K562 (cell line): Measurements from ENCODE around the gene ELOVL2.

ENCODE experiments used
- ARID1B ChIP-seq: fragments of 450-650 bp; IDR thresholded peaks from 2 replicates; pipeline ENCODE4 v1.6.1; 2016; ENCODE audit warnings: antibody characterized with exemption, mild to moderate bottlenecking, inconsistent platforms
- ASH1L ChIP-seq: fragments of 450-650 bp; IDR thresholded peaks from 2 replicates; pipeline ENCODE4 v1.6.1; 2018; ENCODE audit warnings: borderline replicate concordance, mild to moderate bottlenecking, low read depth; ENCODE audit not compliant: partially characterized antibody
- EP300 ChIP-seq: IDR thresholded peaks from 2 replicates; pipeline ENCODE4 v1.6.1; 2012; ENCODE audit warnings: low read length, improper control_type of control experiment
- HNRNPH1 ChIP-seq: fragments of 200-400 bp; formaldehyde crosslinking; optimal IDR thresholded peaks from 2 replicates; pipeline ENCODE3; 2017; ENCODE audit warnings: low read depth, mild to moderate bottlenecking, low read length, moderate library complexity
- SIN3B ChIP-seq: fragments of 450-650 bp; IDR thresholded peaks from 2 replicates; pipeline ENCODE4 v1.6.1; 2017; ENCODE audit warnings: low read depth, mild to moderate bottlenecking, moderate library complexity
- ZZZ3 ChIP-seq: fragments of 450-650 bp; IDR thresholded peaks from 2 replicates; pipeline ENCODE4 v1.6.1; 2016; ENCODE audit warnings: antibody characterized with exemption, mild to moderate bottlenecking, moderate library complexity
- TF ChIP-seq, protein P1 (sequence below), 3 experiments: IDR thresholded peaks in 2 of 3; conservative IDR thresholded peaks in 1 of 3; 2 replicates each; pipeline ENCODE4 v1.5.1; 2011 to 2012; ENCODE audit warnings: low read length in 3 of 3, mild to moderate bottlenecking in 3 of 3, control low read depth in 2 of 3, improper control_type of control experiment in 1 of 3, inconsistent platforms in 1 of 3, low read depth in 1 of 3, mixed read lengths in 1 of 3, moderate library complexity in 1 of 3; ENCODE audit not compliant: insufficient read depth in 2 of 3
- TF ChIP-seq, protein P2 (sequence below): sonication (generic); formaldehyde crosslinking; IDR thresholded peaks from 2 replicates; pipeline ENCODE4 v1.8.0; 2023; ENCODE audit warnings: mild to moderate bottlenecking, missing genetic modification reagents

GRCh38 chr6:11083491-11083890 is 39.4 kb upstream of the ELOVL2 start:
- TF ChIP-seq ARID1B (no peak), ZZZ3 (no peak), ASH1L (no peak), HNRNPH1 (no peak), SIN3B (no peak), EP300 (no peak)
- TF ChIP-seq, protein P1, sequence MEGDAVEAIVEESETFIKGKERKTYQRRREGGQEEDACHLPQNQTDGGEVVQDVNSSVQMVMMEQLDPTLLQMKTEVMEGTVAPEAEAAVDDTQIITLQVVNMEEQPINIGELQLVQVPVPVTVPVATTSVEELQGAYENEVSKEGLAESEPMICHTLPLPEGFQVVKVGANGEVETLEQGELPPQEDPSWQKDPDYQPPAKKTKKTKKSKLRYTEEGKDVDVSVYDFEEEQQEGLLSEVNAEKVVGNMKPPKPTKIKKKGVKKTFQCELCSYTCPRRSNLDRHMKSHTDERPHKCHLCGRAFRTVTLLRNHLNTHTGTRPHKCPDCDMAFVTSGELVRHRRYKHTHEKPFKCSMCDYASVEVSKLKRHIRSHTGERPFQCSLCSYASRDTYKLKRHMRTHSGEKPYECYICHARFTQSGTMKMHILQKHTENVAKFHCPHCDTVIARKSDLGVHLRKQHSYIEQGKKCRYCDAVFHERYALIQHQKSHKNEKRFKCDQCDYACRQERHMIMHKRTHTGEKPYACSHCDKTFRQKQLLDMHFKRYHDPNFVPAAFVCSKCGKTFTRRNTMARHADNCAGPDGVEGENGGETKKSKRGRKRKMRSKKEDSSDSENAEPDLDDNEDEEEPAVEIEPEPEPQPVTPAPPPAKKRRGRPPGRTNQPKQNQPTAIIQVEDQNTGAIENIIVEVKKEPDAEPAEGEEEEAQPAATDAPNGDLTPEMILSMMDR (IDR thresholded peaks at IDR 0.05 in 2 of 3, conservative IDR thresholded peaks at IDR 0.05 in 1 of 3; ENCODE audit: insufficient read depth in 2 of 3, low read depth in 1 of 3, low read length in 3 of 3): no peak
- TF ChIP-seq, protein P2, sequence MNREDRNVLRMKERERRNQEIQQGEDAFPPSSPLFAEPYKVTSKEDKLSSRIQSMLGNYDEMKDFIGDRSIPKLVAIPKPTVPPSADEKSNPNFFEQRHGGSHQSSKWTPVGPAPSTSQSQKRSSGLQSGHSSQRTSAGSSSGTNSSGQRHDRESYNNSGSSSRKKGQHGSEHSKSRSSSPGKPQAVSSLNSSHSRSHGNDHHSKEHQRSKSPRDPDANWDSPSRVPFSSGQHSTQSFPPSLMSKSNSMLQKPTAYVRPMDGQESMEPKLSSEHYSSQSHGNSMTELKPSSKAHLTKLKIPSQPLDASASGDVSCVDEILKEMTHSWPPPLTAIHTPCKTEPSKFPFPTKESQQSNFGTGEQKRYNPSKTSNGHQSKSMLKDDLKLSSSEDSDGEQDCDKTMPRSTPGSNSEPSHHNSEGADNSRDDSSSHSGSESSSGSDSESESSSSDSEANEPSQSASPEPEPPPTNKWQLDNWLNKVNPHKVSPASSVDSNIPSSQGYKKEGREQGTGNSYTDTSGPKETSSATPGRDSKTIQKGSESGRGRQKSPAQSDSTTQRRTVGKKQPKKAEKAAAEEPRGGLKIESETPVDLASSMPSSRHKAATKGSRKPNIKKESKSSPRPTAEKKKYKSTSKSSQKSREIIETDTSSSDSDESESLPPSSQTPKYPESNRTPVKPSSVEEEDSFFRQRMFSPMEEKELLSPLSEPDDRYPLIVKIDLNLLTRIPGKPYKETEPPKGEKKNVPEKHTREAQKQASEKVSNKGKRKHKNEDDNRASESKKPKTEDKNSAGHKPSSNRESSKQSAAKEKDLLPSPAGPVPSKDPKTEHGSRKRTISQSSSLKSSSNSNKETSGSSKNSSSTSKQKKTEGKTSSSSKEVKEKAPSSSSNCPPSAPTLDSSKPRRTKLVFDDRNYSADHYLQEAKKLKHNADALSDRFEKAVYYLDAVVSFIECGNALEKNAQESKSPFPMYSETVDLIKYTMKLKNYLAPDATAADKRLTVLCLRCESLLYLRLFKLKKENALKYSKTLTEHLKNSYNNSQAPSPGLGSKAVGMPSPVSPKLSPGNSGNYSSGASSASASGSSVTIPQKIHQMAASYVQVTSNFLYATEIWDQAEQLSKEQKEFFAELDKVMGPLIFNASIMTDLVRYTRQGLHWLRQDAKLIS (CRISPR knock-in tag): no peak
